Heart left ventricle (tissue), 16 donors: ENCODE measurements around the gene ELF3. TPM values are rescaled to one million over a fixed set of nuclear protein-coding genes. Genes with fewer than 3 reads are reported as not detected.
A peak's percentile ranks its signal among the peaks of the same experiment; 100 is the strongest.

Source experiments
- ATAC-seq, 4 donors: fragments of 200-7000 bp; cut with Tn5 transposase; one replicate each; pipeline ENCODE4 v1.9.1; 2020 to 2022; ENCODE audit warnings: moderate library complexity in 4 of 4, mild to moderate bottlenecking in 3 of 4, moderate number of reproducible peaks in 1 of 4
- DNase-seq, 5 donors: peaks; one replicate each; pipeline ENCODE4 v3.0.0-alpha.2; 2020
- H3K27ac ChIP-seq, 12 donors: fragments of 200-600 bp; sonication (generic) in 4 of 12; one replicate each; pipeline versions ENCODE4 v1.5.0 to v1.8.0; 2016 to 2022; ENCODE audit warnings: mild to moderate bottlenecking in 2 of 12
- H3K27me3 ChIP-seq, 9 donors: fragments of 200-600 bp; sonication (generic) in 2 of 9; one replicate each; pipeline versions ENCODE4 v1.5.1 to v1.8.0; 2016 to 2022; ENCODE audit warnings: mild to moderate bottlenecking in 3 of 9
- H3K36me3 ChIP-seq, 9 donors: fragments of 200-600 bp; sonication (generic) in 2 of 9; one replicate each; pipeline versions ENCODE4 v1.5.0 to v1.8.0; 2018 to 2022; ENCODE audit warnings: mild to moderate bottlenecking in 2 of 9
- H3K4me1 ChIP-seq, 12 donors: fragments of 200-600 bp; sonication (generic) in 4 of 12; one replicate each; pipeline versions ENCODE4 v1.5.0 to v1.8.0; 2016 to 2022; ENCODE audit warnings: mild to moderate bottlenecking in 3 of 12
- H3K4me3 ChIP-seq, 12 donors: fragments of 200-600 bp; sonication (generic) in 4 of 12; one replicate each; pipeline versions ENCODE4 v1.5.0 to v1.8.0; 2017 to 2022; ENCODE audit warnings: mild to moderate bottlenecking in 9 of 12, moderate library complexity in 4 of 12
- H3K9me3 ChIP-seq, 12 donors: fragments of 200-600 bp; sonication (generic) in 4 of 12; one replicate each; pipeline versions ENCODE4 v1.5.0 to v1.8.0; 2016 to 2022; ENCODE audit warnings: mild to moderate bottlenecking in 1 of 12
- CTCF ChIP-seq, 12 donors: fragments of 200-600 bp; sonication (generic) in 4 of 12; IDR thresholded peaks; one replicate each; pipeline versions ENCODE4 v1.5.0 to v1.8.0; 2018 to 2022; ENCODE audit warnings: antibody characterized with exemption in 12 of 12, mild to moderate bottlenecking in 5 of 12
- POLR2A ChIP-seq, 2 donors: fragments of 450-650 bp; IDR thresholded peaks; one replicate each; pipeline ENCODE4 v1.6.1; 2017; ENCODE audit warnings: antibody characterized with exemption in 2 of 2, mild to moderate bottlenecking in 2 of 2, moderate library complexity in 2 of 2
- WGBS, 4 donors: extraction: QIAGEN DNeasy Blood & Tissue Kit in 2 of 4; methylation state at CpG; one replicate each; pipeline versions ENCODE4 v1.1.5 to v1.1.7; 2013 to 2018; 5-methylcytosine and 5-hydroxymethylcytosine counted together
- intact Hi-C, 10 donors: fragments of 100-400 bp; cut with DNase I; formaldehyde crosslinking; loops; one replicate each; pipeline versions ENCODE4 v1.11.1 to v1.14.2; 2022
- polyA plus RNA-seq, 2 donors: library from polyadenylated mRNA; stranded (reverse); fragments of 200-250 nt; gene quantifications; one replicate each; pipeline ENCODE4 v1.2.3, GENCODE V29; 2013
- total RNA-seq, 9 donors: library from RNA; depleted of rRNA in 2 of 9; stranded (reverse); fragments of >200 nt in 2 of 9; fragmentation: NEBNext Ultra II Directional in 3 of 9; extraction: Animal tissue kit (Norgen Biotek cat#: 25700) in 3 of 9; gene quantifications; one replicate each; pipeline versions ENCODE4 v1.1.0 to v1.2.4, GENCODE V29; 2016 to 2023
- donor health status: ischemic (EF 13 %, LVEDD 7.1; RV severe dilation, severe dysfunction).
- donor health status: healthy with polysubstance abuse.
- donor health status: DM: no; HTN: yes; CAD: no.
- donor health status: DM: no; HTN: no; CAD: no.
- donor health status: ischemic (EF 25% LVEDD 6.9; RV normal size, moderate dysfunction).
- donor health status: ischemic (EF 25% LVEDD 5.7; RV mildly dilated, moderate dysfunction).
- donor health status: healthy.
- donor health status: DM: yes; HTN: yes; CAD: no.
- donor health status: ischemic (EF 35%, LVEDD 5.7; RV mildly dilated, moderate dysfunction).
- donor health status: nonischemic (EF 11% LVEDD 7.7; RV severe dilation, severe dysfunction).
- donor health status: DM: yes; HTN: yes; CAD: no.
- donor health status: PGD.
- donor health status: ischemic (EF 29% LVEDD 5.4; RV normal size, mild dysfunction).
- donor health status: nonischemic (EF 23%, LVEDD 6.1; RV moderate dilation, normal function).

Gene ELF3
- total and polyA plus RNA-seq, 11 donors: 0.15 to 42.5 (median 0.69) TPM; not detected in 2

- TF ChIP-seq POLR2A (IDR thresholded peaks at IDR 0.05): no peak
Measured at GRCh38 chr1:202002507-202002906, 7.9 kb upstream of the ELF3 start.

DNA sequence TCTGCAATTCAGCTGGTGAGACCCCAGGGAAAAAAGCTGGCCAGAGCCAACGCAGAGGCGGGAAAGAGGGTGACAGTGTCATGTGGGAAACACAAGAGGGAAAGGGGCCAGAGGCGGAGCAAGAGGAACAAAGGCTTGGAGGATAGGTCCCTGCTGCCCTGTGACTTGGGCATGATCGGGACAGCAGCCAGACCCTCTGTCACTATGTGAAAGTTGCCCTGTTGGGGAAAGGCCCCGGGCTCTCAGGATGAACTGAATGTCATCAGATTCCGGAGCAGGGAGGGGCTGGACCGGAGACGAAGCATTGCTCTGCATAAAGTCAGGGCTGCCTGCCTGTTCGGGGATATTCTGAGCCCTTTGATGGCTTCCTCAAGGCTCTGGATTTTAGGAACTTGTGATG lies 5.7 kb upstream of the ELF3 start:
- no peak for DNase-seq
- Histone ChIP-seq H3K9me3 (no peaks in the 10 kb centered on the region), H3K4me3 (no peak overlapping the region), H3K27ac (no peak overlapping the region), H3K27me3 (no peaks in the 10 kb centered on the region), H3K36me3 (peaks cover 0 to 82% (median 66%) of the 10 kb centered on the region in 9 donors), H3K4me1 (peaks cover 0 to 9% (median under 1%) of the 10 kb centered on the region in 12 donors)
- no peak for ATAC-seq
- intact Hi-C loops: loop anchor here in 3 of 10 donors (5.0 kb wide), 2 partner anchors 113 to 133 kb away; no protein-coding TSS in a partner anchor
- TF ChIP-seq CTCF (IDR thresholded peaks at IDR 0.05) (no peak), POLR2A (IDR thresholded peaks at IDR 0.05) (no peak)
- WGBS, 4 donors: 74 to 80% (median 77%) methylated on average over 9 of the region's 9 CpGs

More at GRCh38 chr1:202002507-202002906, 7.9 kb upstream of the ELF3 start:
- ATAC-seq: no peak
- peaks cover 0 to 97% (median 88%) of the 10 kb centered on the region in 9 donors for H3K36me3 ChIP-seq
- no peaks in the 10 kb centered on the region for H3K27me3 ChIP-seq
- H3K27ac ChIP-seq: no peak overlapping the region
- H3K9me3 ChIP-seq: no peaks in the 10 kb centered on the region
- no peak overlapping the region for H3K4me3 ChIP-seq
- H3K4me1 ChIP-seq: peaks cover 0 to 8% (median 0%) of the 10 kb centered on the region in 12 donors
- DNase-seq: no peak
- WGBS, 4 donors: 84 to 91% (median 89%) methylated on average over 9 of the region's 9 CpGs
- intact Hi-C loops: no loop called here

GRCh38 chr1:202005958-202006357 lies 4.4 kb upstream of the ELF3 start:
- WGBS, 4 donors: 71 to 78% (median 73%) methylated on average over 2 of the region's 2 CpGs
- peaks cover 0 to 70% (median 54%) of the 10 kb centered on the region in 9 donors for H3K36me3 ChIP-seq
- intact Hi-C loops: loop anchor here in 6 of 10 donors (2.0 to 5.0 kb wide), 5 partner anchors 111 to 131 kb away; no protein-coding TSS in a partner anchor

GRCh38 chr1:202007304-202007703 lies 3.1 kb upstream of the ELF3 start:
- 53 to 60% (median 56%) methylated on average over 6 to 8 of the region's 8 CpGs for WGBS, 4 donors
- intact Hi-C loops: loop anchor here in 6 of 10 donors (2.0 to 5.0 kb wide), 5 partner anchors 109 to 130 kb away; no protein-coding TSS in a partner anchor

More at GRCh38 chr1:202005958-202006357, 4.4 kb upstream of the ELF3 start:
- ATAC-seq: no peak
- no peak for DNase-seq
- H3K4me3 ChIP-seq: no peak overlapping the region
- H3K27ac ChIP-seq: no peak overlapping the region
- H3K4me1 ChIP-seq: peaks cover 0 to 15% (median 4%) of the 10 kb centered on the region in 12 donors
- H3K9me3 ChIP-seq: no peaks in the 10 kb centered on the region
- H3K27me3 ChIP-seq: no peaks in the 10 kb centered on the region
- peak in 11 of 12 donors; percentile 7 to 56 (median 42) for TF ChIP-seq CTCF (IDR thresholded peaks at IDR 0.05)
- no peak for TF ChIP-seq POLR2A (IDR thresholded peaks at IDR 0.05)

More at GRCh38 chr1:202007304-202007703, 3.1 kb upstream of the ELF3 start:
- Histone ChIP-seq H3K4me1 (peaks cover 0 to 15% (median 4%) of the 10 kb centered on the region in 12 donors), H3K9me3 (no peaks in the 10 kb centered on the region), H3K27me3 (no peaks in the 10 kb centered on the region), H3K27ac (no peak overlapping the region), H3K36me3 (peaks cover 0 to 56% (median 41%) of the 10 kb centered on the region in 9 donors), H3K4me3 (no peak overlapping the region)
- no peak for DNase-seq
- ATAC-seq: peak in 1 of 4 donors; percentile 7
- TF ChIP-seq CTCF (IDR thresholded peaks at IDR 0.05) (no peak), POLR2A (IDR thresholded peaks at IDR 0.05) (no peak)
